ENCODE measurements around the gene CPPED1.

- TF ChIP-seq CTCF (IDR thresholded peaks at IDR 0.05) (no peak), POLR2A (IDR thresholded peaks at IDR 0.05) (no peak)
These were observed 177.3 kb downstream of the CPPED1 start for GRCh38 chr16:12626411-12626810.
